ENCODE measurements around the gene BRD2.

BRD2 gene

DNA sequence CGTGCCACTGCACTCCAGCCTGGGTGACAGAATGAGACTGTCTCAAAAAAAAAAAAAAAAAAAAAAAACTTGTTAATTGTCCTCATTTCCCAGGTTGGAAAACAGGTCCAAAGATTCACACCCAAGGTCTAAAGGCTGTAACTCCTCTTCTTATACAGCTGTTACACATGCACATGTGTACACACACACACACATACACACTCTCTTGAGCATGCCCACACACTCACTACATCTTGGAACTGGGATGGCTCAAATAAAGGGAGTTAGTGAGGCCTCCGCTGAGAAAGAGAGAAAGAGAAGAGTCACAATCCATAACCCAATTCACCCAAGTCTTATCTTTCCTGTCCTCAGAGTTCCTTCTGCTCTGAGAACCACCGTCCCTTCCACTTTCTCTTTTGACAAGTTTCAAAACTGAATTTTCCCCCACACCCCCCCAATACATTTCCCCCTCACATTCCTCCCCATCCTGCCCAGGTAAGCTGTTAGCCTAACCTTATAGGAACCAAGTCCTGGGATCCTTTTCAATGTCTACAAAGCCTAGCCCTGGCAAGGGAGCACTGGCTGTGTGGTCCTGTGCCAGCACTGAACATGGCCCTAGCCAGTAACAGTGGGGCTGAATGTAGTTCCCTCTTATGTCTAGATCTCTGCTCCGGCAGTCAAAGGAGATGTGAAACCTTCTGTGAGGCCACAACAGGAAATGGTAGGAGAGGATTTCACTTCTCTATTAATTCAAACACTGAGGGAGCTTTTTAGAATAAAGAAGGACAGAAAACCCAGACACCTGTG lies 24.3 kb upstream of the BRD2 start:
- TF ChIP-seq, protein P1, sequence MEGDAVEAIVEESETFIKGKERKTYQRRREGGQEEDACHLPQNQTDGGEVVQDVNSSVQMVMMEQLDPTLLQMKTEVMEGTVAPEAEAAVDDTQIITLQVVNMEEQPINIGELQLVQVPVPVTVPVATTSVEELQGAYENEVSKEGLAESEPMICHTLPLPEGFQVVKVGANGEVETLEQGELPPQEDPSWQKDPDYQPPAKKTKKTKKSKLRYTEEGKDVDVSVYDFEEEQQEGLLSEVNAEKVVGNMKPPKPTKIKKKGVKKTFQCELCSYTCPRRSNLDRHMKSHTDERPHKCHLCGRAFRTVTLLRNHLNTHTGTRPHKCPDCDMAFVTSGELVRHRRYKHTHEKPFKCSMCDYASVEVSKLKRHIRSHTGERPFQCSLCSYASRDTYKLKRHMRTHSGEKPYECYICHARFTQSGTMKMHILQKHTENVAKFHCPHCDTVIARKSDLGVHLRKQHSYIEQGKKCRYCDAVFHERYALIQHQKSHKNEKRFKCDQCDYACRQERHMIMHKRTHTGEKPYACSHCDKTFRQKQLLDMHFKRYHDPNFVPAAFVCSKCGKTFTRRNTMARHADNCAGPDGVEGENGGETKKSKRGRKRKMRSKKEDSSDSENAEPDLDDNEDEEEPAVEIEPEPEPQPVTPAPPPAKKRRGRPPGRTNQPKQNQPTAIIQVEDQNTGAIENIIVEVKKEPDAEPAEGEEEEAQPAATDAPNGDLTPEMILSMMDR (IDR thresholded peaks at IDR 0.05; ENCODE audit: borderline replicate concordance, insufficient read depth, low read depth, low read length) = no peak
- H3K4me3 ChIP-seq (ENCODE audit: low read depth, low read length) = peak overlapping the region; percentile 32

DNA sequence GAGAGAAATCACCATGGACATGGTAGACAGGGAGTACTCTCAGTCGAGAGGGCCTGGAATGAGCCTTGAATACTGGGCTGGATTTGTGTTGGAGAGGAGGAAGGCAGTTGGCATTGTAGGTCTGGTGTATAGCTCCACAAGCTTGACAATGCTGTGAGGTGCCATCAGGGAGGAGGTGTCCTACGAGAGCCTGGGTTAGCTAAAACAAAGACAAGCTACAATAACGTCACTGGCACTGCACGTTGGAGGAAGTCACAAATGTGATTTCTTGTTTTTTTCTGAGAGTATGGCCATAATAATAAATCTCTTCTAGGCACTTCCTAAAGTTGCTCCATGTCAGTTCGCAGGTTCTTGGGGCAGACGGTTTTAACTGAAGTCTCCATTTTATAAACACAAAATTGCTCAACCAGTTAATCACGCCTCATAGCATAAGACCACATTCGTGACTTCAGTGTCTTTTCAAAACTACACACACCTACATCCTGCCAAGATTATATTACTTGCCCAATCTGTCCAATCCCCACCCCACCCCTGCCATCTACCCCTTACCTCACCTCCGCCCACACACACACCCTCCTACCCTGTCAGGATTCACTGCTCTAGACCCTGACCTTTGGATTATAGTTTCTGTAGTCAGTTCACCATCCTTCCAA lies 23.2 kb upstream of the BRD2 start:
- TF ChIP-seq, protein P1 (IDR thresholded peaks at IDR 0.05; ENCODE audit: borderline replicate concordance, insufficient read depth, low read depth, low read length) = no peak
- no peak overlapping the region for H3K4me3 ChIP-seq (ENCODE audit: low read depth, low read length)

DNA sequence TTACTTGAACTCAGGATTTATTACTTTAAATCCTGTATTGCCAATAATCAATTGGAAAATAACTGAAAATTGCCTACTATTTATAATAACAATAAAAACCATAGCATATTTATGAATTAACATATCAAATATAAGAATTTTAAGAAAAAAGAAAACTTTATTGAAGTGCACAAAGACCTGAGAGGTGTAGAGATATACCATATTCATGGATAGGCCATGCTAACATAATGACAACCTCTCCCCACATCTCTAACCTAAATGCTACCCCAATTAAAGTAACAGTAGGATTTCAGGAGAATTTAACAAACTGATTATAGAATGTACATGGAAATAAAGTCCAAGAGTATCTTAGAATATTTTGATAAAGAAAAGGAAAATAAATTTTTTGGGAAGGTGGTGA lies 22.4 kb upstream of the BRD2 start:
- TF ChIP-seq, protein P1 (IDR thresholded peaks at IDR 0.05; ENCODE audit: borderline replicate concordance, insufficient read depth, low read depth, low read length) = no peak
- H3K4me3 ChIP-seq (ENCODE audit: low read depth, low read length) = no peak overlapping the region

DNA sequence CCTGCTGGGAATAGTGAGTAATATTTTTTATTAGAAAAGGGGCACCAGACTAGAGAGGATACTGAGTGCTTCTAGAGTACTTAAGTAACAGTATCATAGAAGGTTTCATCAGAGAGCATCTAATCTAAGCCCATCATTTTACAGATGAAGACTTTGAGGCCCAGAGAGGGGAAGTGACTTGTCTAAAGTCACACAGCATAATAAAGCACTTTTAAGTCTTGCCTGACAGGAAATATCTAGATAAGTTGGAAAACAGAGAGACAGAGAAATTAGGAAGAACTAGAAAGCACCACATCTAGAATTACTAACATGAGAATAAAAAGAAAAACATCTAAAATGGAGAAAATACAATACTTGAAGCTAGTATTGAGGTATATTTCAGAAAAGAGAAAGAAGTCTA lies 21.5 kb upstream of the BRD2 start:
- H3K4me3 ChIP-seq (ENCODE audit: low read depth, low read length) = no peak overlapping the region
- TF ChIP-seq, protein P1 (IDR thresholded peaks at IDR 0.05; ENCODE audit: borderline replicate concordance, insufficient read depth, low read depth, low read length) = no peak

DNA sequence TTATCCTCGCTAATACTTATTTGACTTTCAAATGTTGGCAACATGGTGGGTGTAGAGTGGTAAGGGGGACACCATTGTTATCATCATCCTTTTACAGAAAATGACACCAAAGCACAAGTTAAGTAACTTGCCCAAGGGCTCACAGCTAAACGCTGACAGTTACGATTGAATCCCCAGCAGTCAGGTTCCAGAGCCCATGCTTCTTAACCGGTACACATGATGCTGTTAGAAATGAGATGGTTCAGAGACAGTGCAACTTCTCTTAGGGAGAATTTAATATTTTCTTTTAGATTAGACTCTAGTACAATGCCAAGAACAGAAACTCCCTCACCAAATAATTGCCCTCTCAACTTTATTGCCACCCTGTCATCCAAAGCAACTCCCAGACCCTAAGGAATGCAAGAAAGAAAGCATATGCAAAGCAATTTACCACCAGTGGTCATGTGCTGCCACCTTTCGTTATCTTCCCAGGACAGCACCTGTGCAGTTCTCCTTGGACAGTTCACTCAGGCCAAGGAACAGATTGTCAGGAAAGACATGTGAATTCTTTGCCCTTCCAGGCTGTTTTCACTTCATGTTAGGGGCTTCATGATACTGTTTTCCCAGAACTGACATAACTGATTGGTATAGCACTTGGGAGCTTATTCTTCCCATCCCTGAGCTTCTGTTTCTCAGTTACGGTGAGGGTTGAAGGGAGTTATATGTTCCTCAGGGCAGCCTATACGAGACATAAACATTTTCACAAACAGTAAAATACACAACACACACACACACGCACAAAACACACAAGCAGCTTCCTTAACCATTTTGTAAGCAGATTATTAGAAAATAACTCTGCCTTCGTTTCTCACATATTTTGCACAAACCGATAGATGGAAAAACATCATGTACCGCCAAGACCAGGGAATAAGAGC lies 20.6 kb upstream of the BRD2 start:
- peak overlapping the region; percentile 12 for H3K4me3 ChIP-seq (ENCODE audit: low read depth, low read length)
- TF ChIP-seq, protein P1 (IDR thresholded peaks at IDR 0.05; ENCODE audit: borderline replicate concordance, insufficient read depth, low read depth, low read length) = peak; percentile 71

DNA sequence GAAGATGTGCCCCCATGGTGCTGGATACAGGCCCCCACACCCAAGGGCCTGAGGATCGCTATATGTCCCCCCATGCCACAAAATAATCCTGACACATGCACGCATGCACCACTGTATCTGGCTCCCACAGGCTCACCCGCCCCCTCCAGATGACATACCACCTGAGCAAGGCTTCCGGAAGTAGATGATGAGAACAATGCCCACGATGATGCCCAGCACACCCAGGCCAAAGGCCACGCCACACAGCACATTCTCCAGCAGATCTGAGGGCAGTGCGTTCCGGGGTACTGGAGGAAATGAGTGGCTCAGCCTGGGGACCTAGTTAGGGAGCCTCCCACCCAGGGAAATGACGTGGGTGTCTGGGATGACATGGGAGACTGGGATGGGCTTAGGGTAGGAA lies 19.3 kb upstream of the BRD2 start:
- H3K4me3 ChIP-seq (ENCODE audit: low read depth, low read length) = no peak overlapping the region
- TF ChIP-seq, protein P1 (IDR thresholded peaks at IDR 0.05; ENCODE audit: borderline replicate concordance, insufficient read depth, low read depth, low read length) = no peak
